Adrenal gland (tissue), 12 donors: ENCODE results near the gene FSIP1. TPM values are rescaled to one million over a fixed set of nuclear protein-coding genes. Genes with fewer than 3 reads are reported as not detected.

Experiments used
- DNase-seq, 7 donors: peaks; one replicate each; pipeline ENCODE4 v3.0.0-alpha.2; 2019 to 2020
- H3K27ac ChIP-seq, 5 donors: fragments of 200-600 bp; sonication (generic) in 4 of 5; 1 replicate in 3 of 5; 2 replicates in 2 of 5; pipeline versions ENCODE4 v1.5.1 to v1.8.0; 2016 to 2020; ENCODE audit warnings: mild to moderate bottlenecking in 1 of 5
- H3K27me3 ChIP-seq: fragments of 200-600 bp; 2 replicates; pipeline ENCODE4 v1.8.0; 2021
- H3K36me3 ChIP-seq, 2 donors: fragments of 200-600 bp; replicated peaks in 1 of 2; 1 replicate in 1 of 2; 2 replicates in 1 of 2; pipeline versions ENCODE4 v1.5.1 to v1.8.0; 2018 to 2022
- H3K4me1 ChIP-seq, 2 donors: fragments of 200-600 bp; replicated peaks in 1 of 2; 1 replicate in 1 of 2; 2 replicates in 1 of 2; pipeline versions ENCODE4 v1.5.1 to v1.8.0; 2018 to 2021
- H3K4me3 ChIP-seq, 4 donors: fragments of 200-600 bp; sonication (generic) in 3 of 4; one replicate each; pipeline ENCODE4 v1.5.1; 2016 to 2018
- H3K9me3 ChIP-seq, 3 donors: fragments of 200-600 bp; sonication (generic) in 1 of 3; replicated peaks in 1 of 3; 1 replicate in 2 of 3; 2 replicates in 1 of 3; pipeline versions ENCODE4 v1.5.1 to v1.8.0; 2016 to 2021
- POLR2A ChIP-seq, 2 donors: fragments of 450-650 bp; IDR thresholded peaks; one replicate each; pipeline ENCODE4 v1.6.1; 2017; ENCODE audit warnings: antibody characterized with exemption in 2 of 2, mild to moderate bottlenecking in 2 of 2, moderate library complexity in 1 of 2
- WGBS, 4 donors: extraction: QIAGEN DNeasy Blood & Tissue Kit in 2 of 4; methylation state at CpG; one replicate each; pipeline versions ENCODE4 v1.1.5 to v1.1.7; 2013 to 2017; 5-methylcytosine and 5-hydroxymethylcytosine counted together
- intact Hi-C, 2 donors: fragments of 100-400 bp; cut with DNase I; formaldehyde crosslinking; loops; one replicate each; pipeline versions ENCODE4 v1.14.1 to v1.15.0; 2022 to 2023
- polyA plus RNA-seq, 3 donors: library from polyadenylated mRNA; stranded (reverse); fragments of 200-250 nt in 2 of 3; fragments of 350-450 nt in 1 of 3; fragmentation: Illumina TruSeq in 1 of 3; extraction: RNeasy Lipid Tissue Mini Kit (QIAGEN cat#74804) in 1 of 3; gene quantifications; one replicate each; pipeline ENCODE4 v1.2.3, GENCODE V29; 2013 to 2014
- total RNA-seq, 9 donors: library from RNA; depleted of rRNA in 4 of 9; stranded (reverse); fragments of >200 nt in 4 of 9; fragments of 120-200 nt in 1 of 9; fragmentation: NEBNext Ultra II Directional in 1 of 9; extraction: Animal tissue kit (Norgen Biotek cat#: 25700) in 1 of 9; gene quantifications; one replicate each; pipeline versions ENCODE4 v1.1.0 to v1.2.4, GENCODE V29; 2013 to 2023
- TF ChIP-seq, protein P1 (sequence below), 6 experiments: fragments of 450-650 bp in 4 of 6; fragments of 200-600 bp in 2 of 6; sonication (generic) in 1 of 6; IDR thresholded peaks; 1 replicate in 5 of 6; 2 replicates in 1 of 6; pipeline versions ENCODE4 v1.5.1 to v1.8.0; 2016 to 2021; ENCODE audit warnings: antibody characterized with exemption in 6 of 6, mild to moderate bottlenecking in 2 of 6, moderate library complexity in 1 of 6
- donor health status: healthy with polysubstance abuse.
- donor health status: Bipolar disorder and iron deficiency.
- donor health status: DM: yes; HTN: yes; CAD: no.
- donor health status: DM: no; HTN: no; CAD: no.
- donor health status: DM: no; HTN: no; CAD: no.
- donor health status: DM: yes; HTN: yes; CAD: no.

FSIP1 gene
- total and polyA plus RNA-seq, 12 donors = 0.11 to 0.60 (median 0.25) TPM; not detected in 2

DNA sequence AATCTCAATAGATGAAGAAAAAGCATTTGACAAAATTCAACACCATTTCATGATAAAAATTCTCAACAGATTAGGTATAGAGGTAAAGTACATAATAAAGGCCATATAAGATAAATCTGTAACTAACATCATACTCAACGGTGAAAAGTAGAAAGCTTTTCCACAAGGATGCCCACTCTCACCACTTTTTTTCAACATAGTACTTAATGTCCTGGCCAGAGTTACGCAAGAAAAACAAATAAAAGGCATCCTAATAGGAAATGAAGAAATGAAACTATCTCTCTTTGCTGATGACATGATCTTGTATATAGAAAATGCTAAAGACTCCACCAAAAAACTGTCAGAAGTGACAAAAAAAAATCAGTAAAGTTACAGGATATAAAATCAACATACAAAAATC is 168.8 kb downstream of the FSIP1 start:
- no peak for TF ChIP-seq POLR2A (IDR thresholded peaks at IDR 0.05)
- TF ChIP-seq, protein P1, sequence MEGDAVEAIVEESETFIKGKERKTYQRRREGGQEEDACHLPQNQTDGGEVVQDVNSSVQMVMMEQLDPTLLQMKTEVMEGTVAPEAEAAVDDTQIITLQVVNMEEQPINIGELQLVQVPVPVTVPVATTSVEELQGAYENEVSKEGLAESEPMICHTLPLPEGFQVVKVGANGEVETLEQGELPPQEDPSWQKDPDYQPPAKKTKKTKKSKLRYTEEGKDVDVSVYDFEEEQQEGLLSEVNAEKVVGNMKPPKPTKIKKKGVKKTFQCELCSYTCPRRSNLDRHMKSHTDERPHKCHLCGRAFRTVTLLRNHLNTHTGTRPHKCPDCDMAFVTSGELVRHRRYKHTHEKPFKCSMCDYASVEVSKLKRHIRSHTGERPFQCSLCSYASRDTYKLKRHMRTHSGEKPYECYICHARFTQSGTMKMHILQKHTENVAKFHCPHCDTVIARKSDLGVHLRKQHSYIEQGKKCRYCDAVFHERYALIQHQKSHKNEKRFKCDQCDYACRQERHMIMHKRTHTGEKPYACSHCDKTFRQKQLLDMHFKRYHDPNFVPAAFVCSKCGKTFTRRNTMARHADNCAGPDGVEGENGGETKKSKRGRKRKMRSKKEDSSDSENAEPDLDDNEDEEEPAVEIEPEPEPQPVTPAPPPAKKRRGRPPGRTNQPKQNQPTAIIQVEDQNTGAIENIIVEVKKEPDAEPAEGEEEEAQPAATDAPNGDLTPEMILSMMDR (IDR thresholded peaks at IDR 0.05) = no peak
- 62 to 84% (median 80%) methylated on average over 2 of the region's 2 CpGs for WGBS, 4 donors

DNA sequence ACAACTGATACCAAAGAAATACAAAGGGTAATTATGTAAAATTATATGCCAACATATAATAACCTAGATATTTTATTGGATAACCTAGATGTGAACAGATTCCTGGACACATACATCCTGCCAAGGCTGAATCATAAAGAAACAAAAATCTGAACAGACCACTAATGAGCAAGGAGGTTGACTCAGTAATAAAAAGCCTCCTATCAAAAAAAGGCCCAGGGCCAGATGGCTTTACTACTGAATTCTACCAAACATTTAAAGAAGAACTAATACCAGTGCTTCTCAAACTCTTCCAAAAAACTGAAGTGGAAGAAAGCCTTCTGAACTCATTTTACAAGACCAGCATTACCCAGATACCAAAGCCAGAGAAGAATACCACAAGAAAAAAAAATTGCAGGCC is 169.4 kb downstream of the FSIP1 start:
- Histone ChIP-seq H3K4me1 (no peaks in the 10 kb centered on the region), H3K36me3 (no peaks in the 10 kb centered on the region), H3K4me3 (no peak overlapping the region), H3K9me3 (peaks cover 0 to 23% (median 0%) of the 10 kb centered on the region in 3 donors), H3K27ac (no peak overlapping the region), H3K27me3 (no peaks in the 10 kb centered on the region)
- TF ChIP-seq, protein P1 (IDR thresholded peaks at IDR 0.05) = no peak
- no peak for TF ChIP-seq POLR2A (IDR thresholded peaks at IDR 0.05)
- no peak for DNase-seq
- intact Hi-C loops = no loop called here

More for the DNA sequence above, 168.8 kb downstream of the FSIP1 start:
- no peak for DNase-seq
- intact Hi-C loops = no loop called here
- Histone ChIP-seq H3K4me3 (no peak overlapping the region), H3K36me3 (no peaks in the 10 kb centered on the region), H3K4me1 (no peaks in the 10 kb centered on the region), H3K27ac (no peak overlapping the region), H3K9me3 (peaks cover 0 to 23% (median 0%) of the 10 kb centered on the region in 3 donors), H3K27me3 (no peaks in the 10 kb centered on the region)

DNA sequence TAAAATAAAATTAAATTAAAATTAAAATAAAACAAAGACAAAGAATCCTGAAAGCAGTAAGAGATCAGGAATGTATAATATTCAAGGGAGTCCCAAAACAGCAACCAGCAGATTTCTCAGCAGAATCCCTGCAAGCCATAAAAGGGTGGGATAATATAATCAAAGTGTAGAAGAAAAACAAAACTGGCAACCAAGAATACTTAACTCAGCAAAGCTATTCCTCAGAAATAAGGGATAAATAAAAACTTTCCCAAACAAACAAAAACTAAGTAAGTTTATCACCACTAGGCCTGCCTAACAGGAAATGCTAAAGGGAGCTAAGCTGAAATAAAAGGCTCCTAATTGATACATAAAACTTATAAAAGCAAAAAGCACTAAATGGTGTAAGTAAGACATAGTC is 172.0 kb downstream of the FSIP1 start:
- peaks cover 0 to 23% (median 0%) of the 10 kb centered on the region in 3 donors for H3K9me3 ChIP-seq
- TF ChIP-seq POLR2A (IDR thresholded peaks at IDR 0.05) = no peak
- TF ChIP-seq, protein P1 (IDR thresholded peaks at IDR 0.05) = no peak

DNA sequence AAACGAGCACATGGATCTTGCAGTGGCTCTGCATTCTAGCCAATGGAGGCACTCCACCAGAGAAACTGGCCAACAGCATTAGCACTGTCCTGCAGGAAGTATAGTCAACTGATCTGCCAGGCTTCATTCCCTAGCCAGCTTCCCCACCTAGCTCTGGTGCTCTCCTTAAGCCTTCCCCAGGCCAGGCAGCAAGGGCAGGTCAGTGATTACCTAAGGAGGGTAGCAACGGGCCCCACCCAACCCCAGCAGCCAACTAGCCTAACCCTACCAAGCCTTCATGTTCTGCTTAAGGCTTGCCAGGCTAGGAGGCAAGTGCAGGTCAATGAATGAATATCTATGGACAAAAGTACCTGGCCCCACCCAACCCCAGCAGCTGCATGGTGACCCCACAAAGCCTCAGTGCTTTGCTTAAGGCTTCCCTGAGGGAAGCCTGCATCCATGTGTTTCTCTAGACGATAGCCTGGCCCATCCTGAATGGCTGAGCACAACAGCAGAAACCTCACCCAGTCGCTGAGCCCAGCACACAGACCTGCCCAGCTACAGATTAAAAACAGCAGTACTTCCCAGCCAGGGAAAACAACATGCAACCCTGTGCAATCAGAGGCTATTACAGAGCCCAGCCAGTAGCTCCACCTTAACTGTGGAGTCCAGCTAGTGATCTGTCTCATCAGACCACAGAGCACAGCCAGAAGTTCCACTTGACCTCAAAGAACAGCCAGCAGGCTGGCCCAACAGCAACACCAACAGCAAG is 173.3 kb downstream of the FSIP1 start:
- Histone ChIP-seq H3K36me3 (no peaks in the 10 kb centered on the region), H3K27me3 (no peaks in the 10 kb centered on the region), H3K4me1 (no peaks in the 10 kb centered on the region), H3K9me3 (peaks cover 0 to 23% (median 0%) of the 10 kb centered on the region in 3 donors), H3K4me3 (no peak overlapping the region), H3K27ac (no peak overlapping the region)
- DNase-seq = no peak
- 69 to 74% (median 74%) methylated on average over 3 to 4 of the region's 4 CpGs for WGBS, 4 donors
- intact Hi-C loops = no loop called here
- TF ChIP-seq POLR2A (IDR thresholded peaks at IDR 0.05) = no peak
- TF ChIP-seq, protein P1 (IDR thresholded peaks at IDR 0.05) = no peak

More for the DNA sequence above, 172.0 kb downstream of the FSIP1 start:
- H3K4me3 ChIP-seq = no peak overlapping the region
- no peaks in the 10 kb centered on the region for H3K27me3 ChIP-seq
- H3K27ac ChIP-seq = no peak overlapping the region
- H3K36me3 ChIP-seq = no peaks in the 10 kb centered on the region
- DNase-seq = no peak
- intact Hi-C loops = no loop called here
- no peaks in the 10 kb centered on the region for H3K4me1 ChIP-seq
